D341Med (cell line): Measurements from ENCODE around the gene MUC22.
"Not testable (repeated sequence)": the region's sequence is repeated elsewhere in the genome, so short reads cannot be mapped to it uniquely, and the experiment has no call there.

ENCODE experiments used
- DNase-seq: peaks from one replicate; pipeline ENCODE4 v3.0.0; 2012; ENCODE audit warnings: low spot score

MUC22 gene

GRCh38 chr6:31010393-31011060, at the start of gene MUC22:
TSS of gene MUC22 (plus strand) at chr6:31010474. CDS start at chr6:31010707, 233 bp downstream.
- DNase-seq, result no peak

- DNase-seq, result no peak
Observed at GRCh38 chr6:30960907-30961673, 49.2 kb upstream of the MUC22 start.

GRCh38 chr6:30962716-30963115, 47.6 kb upstream of the MUC22 start:
- no peak for DNase-seq

GRCh38 chr6:30963641-30964040, 46.6 kb upstream of the MUC22 start:
- DNase-seq, result no peak

- DNase-seq, result no peak
Observed at GRCh38 chr6:30964075-30964474, 46.2 kb upstream of the MUC22 start.

GRCh38 chr6:30965140-30965601, 45.1 kb upstream of the MUC22 start:
- no peak for DNase-seq

GRCh38 chr6:30966154-30966553, 44.1 kb upstream of the MUC22 start:
- DNase-seq, result no peak

GRCh38 chr6:30969171-30969570, 41.1 kb upstream of the MUC22 start:
- DNase-seq, result not testable (repeated sequence)

- no peak for DNase-seq
Observed at GRCh38 chr6:30970946-30971345, 39.3 kb upstream of the MUC22 start.

GRCh38 chr6:30972816-30973215, 37.5 kb upstream of the MUC22 start:
- DNase-seq, result no peak

- DNase-seq, result no peak
Observed at GRCh38 chr6:30974490-30975252, 35.6 kb upstream of the MUC22 start.

- no peak for DNase-seq
Observed at GRCh38 chr6:30979141-30979540, 31.1 kb upstream of the MUC22 start.

- DNase-seq, result no peak
Observed at GRCh38 chr6:30979690-30980089, 30.6 kb upstream of the MUC22 start.

- DNase-seq, result no peak
Observed at GRCh38 chr6:30981942-30982772, 28.1 kb upstream of the MUC22 start.

- no peak for DNase-seq
Observed at GRCh38 chr6:30983439-30983838, 26.8 kb upstream of the MUC22 start, which contains the start of gene MUC21. TSS of gene MUC21 (plus strand) at chr6:30983718. CDS start at chr6:30983959, 241 bp downstream.

GRCh38 chr6:30985490-30985889, 24.8 kb upstream of the MUC22 start:
- DNase-seq, result no peak

GRCh38 chr6:30987304-30987703, 23.0 kb upstream of the MUC22 start:
- DNase-seq, result no peak

- no peak for DNase-seq
Observed at GRCh38 chr6:30988209-30988825, 22.0 kb upstream of the MUC22 start.

- no peak for DNase-seq
Observed at GRCh38 chr6:30990422-30991086, 19.7 kb upstream of the MUC22 start.

GRCh38 chr6:30991891-30992290, 18.4 kb upstream of the MUC22 start:
- no peak for DNase-seq

- no peak for DNase-seq
Observed at GRCh38 chr6:30997301-30997700, 13.0 kb upstream of the MUC22 start.
